ENCODE measurements around the gene DNM3. TPM values are rescaled to one million over a fixed set of nuclear protein-coding genes. Genes with fewer than 3 reads are reported as not detected.

DNM3 gene
- total RNA-seq, 3 donors from 2014 or later (not counting 1 experiment from before 2014, with no cell fraction given): 2.5 to 3.3 (median 2.8) TPM

DNA sequence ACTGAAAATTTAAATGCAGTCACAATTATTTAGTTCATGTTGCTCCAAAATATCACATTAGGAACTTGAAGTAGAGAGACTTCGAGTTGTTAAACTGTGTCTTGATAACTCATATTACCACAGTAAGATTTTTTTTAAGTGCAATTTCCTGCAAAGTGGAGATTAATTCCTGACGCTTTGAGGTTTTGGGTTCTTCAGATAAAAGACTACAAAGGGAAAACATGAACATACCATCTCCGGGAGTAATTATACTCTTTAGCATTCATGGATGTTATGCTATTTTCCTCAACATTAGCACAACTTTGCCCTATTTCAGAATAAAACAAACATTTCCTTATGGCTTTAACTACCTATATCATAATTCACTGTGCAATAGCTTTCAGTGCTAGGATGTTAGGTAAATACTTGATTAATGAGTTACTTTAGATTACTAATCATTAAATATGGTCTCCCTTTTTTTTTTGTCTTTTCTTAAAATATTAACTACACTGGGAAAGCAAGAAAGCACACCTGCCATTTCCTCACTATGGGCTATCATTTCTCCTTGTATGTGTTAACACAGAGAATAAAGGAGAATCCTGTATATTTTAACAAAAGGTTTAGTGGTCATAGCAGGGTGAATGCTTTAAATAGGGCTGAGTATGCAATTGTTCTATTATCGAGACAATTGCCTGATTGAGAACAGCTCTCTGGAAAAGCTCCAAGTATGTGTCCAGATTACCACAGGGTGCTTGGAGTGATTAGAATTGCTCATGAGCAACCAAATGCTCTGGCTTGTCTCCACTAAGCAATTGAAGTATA lies 326.7 kb downstream of the DNM3 start:
- no peaks in the 10 kb centered on the region for H3K36me3 ChIP-seq (ENCODE audit: control insufficient read depth, insufficient read depth, low read length)
- TF ChIP-seq, protein P1, sequence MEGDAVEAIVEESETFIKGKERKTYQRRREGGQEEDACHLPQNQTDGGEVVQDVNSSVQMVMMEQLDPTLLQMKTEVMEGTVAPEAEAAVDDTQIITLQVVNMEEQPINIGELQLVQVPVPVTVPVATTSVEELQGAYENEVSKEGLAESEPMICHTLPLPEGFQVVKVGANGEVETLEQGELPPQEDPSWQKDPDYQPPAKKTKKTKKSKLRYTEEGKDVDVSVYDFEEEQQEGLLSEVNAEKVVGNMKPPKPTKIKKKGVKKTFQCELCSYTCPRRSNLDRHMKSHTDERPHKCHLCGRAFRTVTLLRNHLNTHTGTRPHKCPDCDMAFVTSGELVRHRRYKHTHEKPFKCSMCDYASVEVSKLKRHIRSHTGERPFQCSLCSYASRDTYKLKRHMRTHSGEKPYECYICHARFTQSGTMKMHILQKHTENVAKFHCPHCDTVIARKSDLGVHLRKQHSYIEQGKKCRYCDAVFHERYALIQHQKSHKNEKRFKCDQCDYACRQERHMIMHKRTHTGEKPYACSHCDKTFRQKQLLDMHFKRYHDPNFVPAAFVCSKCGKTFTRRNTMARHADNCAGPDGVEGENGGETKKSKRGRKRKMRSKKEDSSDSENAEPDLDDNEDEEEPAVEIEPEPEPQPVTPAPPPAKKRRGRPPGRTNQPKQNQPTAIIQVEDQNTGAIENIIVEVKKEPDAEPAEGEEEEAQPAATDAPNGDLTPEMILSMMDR (IDR thresholded peaks at IDR 0.05): no peak
- Mint-ChIP-seq H3K4me1 (no peaks in the 10 kb centered on the region), H3K36me3 (no peaks in the 10 kb centered on the region), H3K9me3 (no peaks in the 10 kb centered on the region), H3K4me3 (no peak overlapping the region), H3K27me3 (ENCODE audit: low read depth in 2 of 2) (peaks cover 3 to 7% of the 10 kb centered on the region in 2 donors), H3K27ac (no peak overlapping the region)
- no peak overlapping the region for H3K27ac ChIP-seq (ENCODE audit: low read length)
- ATAC-seq (no peak), DNase-seq (no peak)
- no peak overlapping the region for H3K4me3 ChIP-seq (ENCODE audit: low read length)
- H3K4me1 ChIP-seq (ENCODE audit: control insufficient read depth, insufficient read depth, low read length): no peaks in the 10 kb centered on the region
- no peaks in the 10 kb centered on the region for H3K9me3 ChIP-seq (ENCODE audit: control insufficient read depth, insufficient read depth, low read length)
- 86% methylated on average over 3 of the region's 4 CpGs for WGBS (ENCODE audit: insufficient coverage)
- no peaks in the 10 kb centered on the region for H3K27me3 ChIP-seq (ENCODE audit: control insufficient read depth, insufficient read depth, low read length)
- intact Hi-C loops (cut with micrococcal nuclease): no loop called here

DNA sequence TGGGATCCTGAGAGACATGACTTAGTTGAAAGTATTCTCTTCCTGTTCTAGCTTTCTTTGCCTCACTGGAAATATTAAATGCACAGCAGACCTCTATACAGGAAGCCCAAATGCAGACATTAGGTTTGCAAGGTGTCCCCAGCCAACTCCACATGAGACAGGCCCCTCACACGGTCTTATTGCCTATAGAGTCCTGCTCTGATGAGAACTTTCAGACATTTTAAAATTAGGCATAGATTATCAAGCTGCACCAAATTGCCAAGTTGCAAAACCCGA lies 327.2 kb downstream of the DNM3 start:
- TF ChIP-seq, protein P1 (IDR thresholded peaks at IDR 0.05): no peak
- no peak overlapping the region for H3K4me3 ChIP-seq (ENCODE audit: low read length)
- no peaks in the 10 kb centered on the region for H3K4me1 Mint-ChIP-seq
- H3K27me3 ChIP-seq (ENCODE audit: control insufficient read depth, insufficient read depth, low read length): no peaks in the 10 kb centered on the region
- H3K36me3 Mint-ChIP-seq: no peaks in the 10 kb centered on the region
- WGBS (ENCODE audit: insufficient coverage): 74% methylated on average over 2 of the region's 2 CpGs
- no peak overlapping the region for H3K4me3 Mint-ChIP-seq
- H3K36me3 ChIP-seq (ENCODE audit: control insufficient read depth, insufficient read depth, low read length): no peaks in the 10 kb centered on the region
- ATAC-seq: no peak
- DNase-seq: no peak
- H3K9me3 Mint-ChIP-seq: no peaks in the 10 kb centered on the region
- no peak overlapping the region for H3K27ac Mint-ChIP-seq
- intact Hi-C loops (cut with micrococcal nuclease): no loop called here
- H3K27me3 Mint-ChIP-seq (ENCODE audit: low read depth in 2 of 2): peaks cover 5 to 7% of the 10 kb centered on the region in 2 donors
- no peak overlapping the region for H3K27ac ChIP-seq (ENCODE audit: low read length)
- H3K4me1 ChIP-seq (ENCODE audit: control insufficient read depth, insufficient read depth, low read length): no peaks in the 10 kb centered on the region
- H3K9me3 ChIP-seq (ENCODE audit: control insufficient read depth, insufficient read depth, low read length): no peaks in the 10 kb centered on the region

DNA sequence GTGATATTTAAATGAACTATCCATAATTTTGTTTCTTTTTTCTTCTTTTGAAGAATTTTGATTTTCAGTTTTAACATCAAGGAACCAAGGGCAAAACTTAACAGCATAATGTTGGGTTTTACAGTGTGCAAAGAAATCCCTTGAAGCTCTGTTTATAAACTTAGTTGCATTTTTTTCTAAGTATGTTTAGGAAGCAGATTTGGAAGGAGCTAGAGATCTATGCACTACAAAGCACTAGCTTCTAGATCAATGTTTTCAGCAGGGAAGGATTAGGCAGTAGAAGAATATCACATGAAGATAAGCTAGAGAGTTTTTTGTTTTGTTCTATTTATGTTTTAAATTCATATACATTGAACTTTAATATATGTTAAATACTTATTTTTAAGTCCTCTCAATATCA lies 328.5 kb downstream of the DNM3 start:
- Histone ChIP-seq H3K27ac (ENCODE audit: low read length) (no peak overlapping the region), H3K4me1 (ENCODE audit: control insufficient read depth, insufficient read depth, low read length) (no peaks in the 10 kb centered on the region), H3K4me3 (ENCODE audit: low read length) (no peak overlapping the region), H3K27me3 (ENCODE audit: control insufficient read depth, insufficient read depth, low read length) (no peaks in the 10 kb centered on the region), H3K9me3 (ENCODE audit: control insufficient read depth, insufficient read depth, low read length) (no peaks in the 10 kb centered on the region), H3K36me3 (ENCODE audit: control insufficient read depth, insufficient read depth, low read length) (no peaks in the 10 kb centered on the region)
- Mint-ChIP-seq H3K9me3 (no peaks in the 10 kb centered on the region), H3K4me3 (no peak overlapping the region), H3K4me1 (no peaks in the 10 kb centered on the region), H3K27ac (no peak overlapping the region), H3K27me3 (ENCODE audit: low read depth in 2 of 2) (peaks cover 5 to 7% of the 10 kb centered on the region in 2 donors), H3K36me3 (no peaks in the 10 kb centered on the region)
- ATAC-seq: no peak
- TF ChIP-seq, protein P1 (IDR thresholded peaks at IDR 0.05): no peak
- DNase-seq: no peak
- intact Hi-C loops (cut with micrococcal nuclease): no loop called here

DNA sequence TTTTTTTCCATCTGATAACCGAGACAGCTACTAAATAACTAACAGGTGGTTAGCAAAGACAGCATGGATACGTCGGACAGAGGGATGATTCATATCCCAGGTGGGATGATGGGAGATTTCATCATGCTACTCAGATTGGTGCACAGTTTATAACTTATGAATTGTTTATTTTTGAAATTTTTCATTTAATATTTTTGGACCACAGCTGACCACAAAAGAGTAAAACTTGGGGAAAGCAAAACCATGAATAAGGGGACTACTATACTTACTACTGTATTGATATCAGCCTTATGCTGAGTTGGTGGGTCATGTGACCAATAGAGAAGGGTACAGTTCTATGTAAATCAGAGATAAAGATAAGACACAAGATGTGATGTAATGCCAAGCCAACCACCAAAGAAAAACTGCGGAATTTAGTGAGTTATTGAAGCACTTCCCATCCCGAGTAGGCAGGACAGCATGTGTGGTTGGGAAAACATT lies 331.1 kb downstream of the DNM3 start:
- H3K4me3 ChIP-seq (ENCODE audit: low read length): no peak overlapping the region
- H3K27ac ChIP-seq (ENCODE audit: low read length): no peak overlapping the region
- H3K9me3 ChIP-seq (ENCODE audit: control insufficient read depth, insufficient read depth, low read length): no peaks in the 10 kb centered on the region
- H3K9me3 Mint-ChIP-seq: no peaks in the 10 kb centered on the region
- WGBS (ENCODE audit: insufficient coverage): 98% methylated on average over 5 of the region's 5 CpGs
- no peak overlapping the region for H3K27ac Mint-ChIP-seq
- peaks cover 5 to 7% of the 10 kb centered on the region in 2 donors for H3K27me3 Mint-ChIP-seq (ENCODE audit: low read depth in 2 of 2)
- H3K36me3 ChIP-seq (ENCODE audit: control insufficient read depth, insufficient read depth, low read length): no peaks in the 10 kb centered on the region
- no peaks in the 10 kb centered on the region for H3K4me1 Mint-ChIP-seq
- no peak overlapping the region for H3K4me3 Mint-ChIP-seq
- no peaks in the 10 kb centered on the region for H3K27me3 ChIP-seq (ENCODE audit: control insufficient read depth, insufficient read depth, low read length)
- DNase-seq (no peak), ATAC-seq (no peak)
- H3K4me1 ChIP-seq (ENCODE audit: control insufficient read depth, insufficient read depth, low read length): no peaks in the 10 kb centered on the region
- TF ChIP-seq, protein P1 (IDR thresholded peaks at IDR 0.05): no peak
- no peaks in the 10 kb centered on the region for H3K36me3 Mint-ChIP-seq
- intact Hi-C loops (cut with micrococcal nuclease): no loop called here
